Memory B cell (primary cell): ENCODE data around the gene ART4.
A peak's percentile ranks its signal among the peaks of the same experiment; 100 is the strongest.

Experiments used
- ATAC-seq: fragments of 150-1000 bp; cut with Tn5 transposase; 2 replicates; pipeline ENCODE4 v1.10.0; 2021; ENCODE audit warnings: low read depth, mild to moderate bottlenecking, moderate library complexity
- DNase-seq, 2 donors: peaks; one replicate each; pipeline ENCODE4 v3.0.0; 2022; ENCODE audit warnings: low spot score in 2 of 2
- H3K27ac Mint-ChIP-seq: one replicate; pipeline ENCODE4 v1.8.0; 2022; ENCODE audit warnings: mild to moderate bottlenecking, moderate library complexity, mixed read lengths
- H3K27me3 Mint-ChIP-seq: one replicate; pipeline ENCODE4 v1.8.0; 2022; ENCODE audit warnings: mixed read lengths
- H3K36me3 Mint-ChIP-seq: one replicate; pipeline ENCODE4 v1.8.0; 2022; ENCODE audit warnings: mild to moderate bottlenecking, mixed read lengths
- H3K4me1 Mint-ChIP-seq: one replicate; pipeline ENCODE4 v1.8.0; 2022; ENCODE audit warnings: mixed read lengths
- H3K4me3 Mint-ChIP-seq: one replicate; pipeline ENCODE4 v1.8.0; 2022; ENCODE audit warnings: mild to moderate bottlenecking, moderate library complexity, mixed read lengths
- H3K9me3 Mint-ChIP-seq: one replicate; pipeline ENCODE4 v1.8.0; 2022; ENCODE audit warnings: mixed read lengths

ART4 gene, protein sequence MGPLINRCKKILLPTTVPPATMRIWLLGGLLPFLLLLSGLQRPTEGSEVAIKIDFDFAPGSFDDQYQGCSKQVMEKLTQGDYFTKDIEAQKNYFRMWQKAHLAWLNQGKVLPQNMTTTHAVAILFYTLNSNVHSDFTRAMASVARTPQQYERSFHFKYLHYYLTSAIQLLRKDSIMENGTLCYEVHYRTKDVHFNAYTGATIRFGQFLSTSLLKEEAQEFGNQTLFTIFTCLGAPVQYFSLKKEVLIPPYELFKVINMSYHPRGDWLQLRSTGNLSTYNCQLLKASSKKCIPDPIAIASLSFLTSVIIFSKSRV

DNA sequence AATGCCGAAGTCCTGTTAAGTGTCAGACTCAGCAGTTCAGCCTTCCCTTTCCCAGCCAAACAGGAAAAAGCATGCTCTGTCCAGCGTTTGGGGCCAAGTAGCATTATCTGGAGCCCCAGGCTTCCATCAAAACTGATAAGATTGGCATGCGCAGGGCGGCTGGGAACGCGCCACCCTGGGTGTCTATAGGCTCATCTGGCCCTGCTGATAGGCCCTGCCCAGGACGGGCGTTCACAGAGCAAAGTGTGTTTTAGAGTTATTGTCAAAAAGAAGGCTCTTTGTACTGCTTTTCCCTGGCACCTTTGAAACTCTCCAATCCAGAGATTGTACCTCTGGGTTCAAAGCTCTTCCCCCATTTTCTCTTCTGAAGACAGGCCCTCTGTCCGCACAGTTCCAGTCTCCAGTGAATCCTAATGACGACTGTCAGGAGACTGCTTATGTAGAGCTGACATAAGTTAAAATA is at the start of gene ART4:
Gene ART4, minus strand, starts transcription at position 102 of the 463 bp plus-strand sequence. CDS start 413 bp downstream, outside the sequence.
- H3K4me3 Mint-ChIP-seq, result no peak within 1 kb of the TSS
- H3K27ac Mint-ChIP-seq, result no peak within 1 kb of the TSS
- DNase-seq (no peak), ATAC-seq (no peak)
- no peaks in the 10 kb centered on the region for H3K27me3 Mint-ChIP-seq
- H3K9me3 Mint-ChIP-seq, result peaks cover 1% of the 10 kb centered on the region
- no peaks in the 10 kb centered on the region for H3K36me3 Mint-ChIP-seq
- H3K4me1 Mint-ChIP-seq, result peaks cover 7% of the 10 kb centered on the region

DNA sequence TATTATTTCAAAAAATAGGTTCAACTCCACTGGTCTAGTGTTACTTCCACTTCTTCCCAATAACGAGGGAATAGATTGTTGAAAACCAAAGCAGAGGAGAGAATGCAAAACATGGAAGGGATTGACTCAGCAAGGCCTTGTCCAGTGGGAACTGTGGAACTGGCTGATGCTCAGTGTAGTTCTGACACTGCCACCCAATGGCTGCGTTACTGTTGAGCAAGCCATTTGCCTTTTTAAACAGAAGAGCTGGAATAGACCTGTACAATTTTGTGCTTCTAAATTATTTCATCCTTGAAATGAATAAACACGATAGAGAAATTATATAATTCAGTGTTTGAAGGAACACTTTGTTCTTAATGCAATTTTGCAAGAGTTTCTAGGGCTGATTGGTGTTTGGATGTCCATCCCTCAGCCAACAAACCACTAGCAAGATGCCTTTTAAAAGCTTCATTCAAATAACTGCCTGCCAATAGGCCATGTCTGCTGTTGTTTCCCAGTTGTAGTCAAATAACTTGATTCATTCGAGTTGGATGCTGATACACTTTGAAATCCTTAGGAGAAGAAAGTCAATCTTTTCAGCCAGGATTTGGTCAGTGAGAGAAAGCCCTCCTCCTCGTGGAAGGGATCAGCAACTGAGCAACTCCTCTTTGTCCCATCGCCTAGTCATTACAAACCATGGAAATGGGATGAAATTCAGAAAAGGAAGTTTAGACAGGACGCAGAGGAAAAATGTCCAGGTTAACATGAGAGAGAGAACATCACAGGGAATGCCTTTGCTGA is 49.6 kb upstream of the ART4 start:
- Mint-ChIP-seq H3K4me3 (no peak overlapping the region), H3K9me3 (no peaks in the 10 kb centered on the region), H3K27ac (no peak overlapping the region), H3K4me1 (no peaks in the 10 kb centered on the region), H3K27me3 (peaks cover 3% of the 10 kb centered on the region), H3K36me3 (no peaks in the 10 kb centered on the region)
- DNase-seq (no peak), ATAC-seq (no peak)

GRCh38 chr12:14890701-14891100 is 47.4 kb upstream of the ART4 start:
- no peak for ATAC-seq
- peaks cover 6% of the 10 kb centered on the region for H3K4me1 Mint-ChIP-seq
- no peak overlapping the region for H3K27ac Mint-ChIP-seq
- no peak overlapping the region for H3K4me3 Mint-ChIP-seq
- H3K36me3 Mint-ChIP-seq, result no peaks in the 10 kb centered on the region
- H3K27me3 Mint-ChIP-seq, result peaks cover 8% of the 10 kb centered on the region
- DNase-seq, result no peak
- H3K9me3 Mint-ChIP-seq, result no peaks in the 10 kb centered on the region

DNA sequence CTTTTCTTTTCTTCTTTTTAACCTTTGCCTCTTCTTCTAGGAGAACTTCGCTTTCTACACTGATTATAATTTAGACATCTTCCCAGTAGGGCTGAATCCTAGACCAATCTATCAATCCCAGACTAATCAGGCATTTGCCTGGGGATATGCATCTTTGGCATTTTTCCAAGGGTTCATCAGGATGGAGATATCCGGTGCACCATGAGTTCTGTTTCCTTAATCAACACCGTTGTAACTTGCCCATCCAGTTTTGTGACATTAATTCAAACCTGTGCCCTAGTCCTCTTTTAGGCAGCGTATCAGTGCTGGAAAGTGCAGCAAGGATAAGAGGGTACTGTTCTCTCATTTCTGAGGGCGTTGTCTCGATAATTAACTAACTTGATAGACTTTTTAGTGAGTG is 42.9 kb upstream of the ART4 start:
- no peaks in the 10 kb centered on the region for H3K9me3 Mint-ChIP-seq
- H3K27me3 Mint-ChIP-seq, result peaks cover 12% of the 10 kb centered on the region
- H3K4me1 Mint-ChIP-seq, result peaks cover 15% of the 10 kb centered on the region
- DNase-seq, result no peak
- H3K4me3 Mint-ChIP-seq, result no peak overlapping the region
- no peak for ATAC-seq
- H3K36me3 Mint-ChIP-seq, result no peaks in the 10 kb centered on the region
- no peak overlapping the region for H3K27ac Mint-ChIP-seq

- ATAC-seq (no peak), DNase-seq (no peak)
- no peaks in the 10 kb centered on the region for H3K36me3 Mint-ChIP-seq
- peaks cover 12% of the 10 kb centered on the region for H3K27me3 Mint-ChIP-seq
- peak within 1 kb of the TSS; percentile 77 for H3K27ac Mint-ChIP-seq
- H3K9me3 Mint-ChIP-seq, result no peaks in the 10 kb centered on the region
- H3K4me3 Mint-ChIP-seq, result no peak within 1 kb of the TSS
- H3K4me1 Mint-ChIP-seq, result peaks cover 18% of the 10 kb centered on the region
These were observed 42.4 kb upstream of the ART4 start, which contains the start of gene MGP for GRCh38 chr12:14885718-14886221. MGP (minus strand) TSS chr12:14885854; CDS start chr12:14885791, 63 bp downstream.

- ATAC-seq, result peak; percentile 99
- peaks cover 12% of the 10 kb centered on the region for H3K27me3 Mint-ChIP-seq
- H3K9me3 Mint-ChIP-seq, result peaks cover 2% of the 10 kb centered on the region
- peak overlapping the region; percentile 31 for H3K4me3 Mint-ChIP-seq
- H3K4me1 Mint-ChIP-seq, result peaks cover 19% of the 10 kb centered on the region
- DNase-seq, result peak; percentile 71 to 81
- H3K36me3 Mint-ChIP-seq, result peaks cover 2% of the 10 kb centered on the region
- peak overlapping the region; percentile 77 for H3K27ac Mint-ChIP-seq
These were observed 41.1 kb upstream of the ART4 start for GRCh38 chr12:14884458-14884878.

- H3K27me3 Mint-ChIP-seq, result peaks cover 12% of the 10 kb centered on the region
- DNase-seq (no peak), ATAC-seq (no peak)
- H3K4me1 Mint-ChIP-seq, result peaks cover 19% of the 10 kb centered on the region
- no peak overlapping the region for H3K27ac Mint-ChIP-seq
- no peak overlapping the region for H3K4me3 Mint-ChIP-seq
- peaks cover 2% of the 10 kb centered on the region for H3K9me3 Mint-ChIP-seq
- peaks cover 2% of the 10 kb centered on the region for H3K36me3 Mint-ChIP-seq
These were observed 40.4 kb upstream of the ART4 start for GRCh38 chr12:14883686-14884085.

DNA sequence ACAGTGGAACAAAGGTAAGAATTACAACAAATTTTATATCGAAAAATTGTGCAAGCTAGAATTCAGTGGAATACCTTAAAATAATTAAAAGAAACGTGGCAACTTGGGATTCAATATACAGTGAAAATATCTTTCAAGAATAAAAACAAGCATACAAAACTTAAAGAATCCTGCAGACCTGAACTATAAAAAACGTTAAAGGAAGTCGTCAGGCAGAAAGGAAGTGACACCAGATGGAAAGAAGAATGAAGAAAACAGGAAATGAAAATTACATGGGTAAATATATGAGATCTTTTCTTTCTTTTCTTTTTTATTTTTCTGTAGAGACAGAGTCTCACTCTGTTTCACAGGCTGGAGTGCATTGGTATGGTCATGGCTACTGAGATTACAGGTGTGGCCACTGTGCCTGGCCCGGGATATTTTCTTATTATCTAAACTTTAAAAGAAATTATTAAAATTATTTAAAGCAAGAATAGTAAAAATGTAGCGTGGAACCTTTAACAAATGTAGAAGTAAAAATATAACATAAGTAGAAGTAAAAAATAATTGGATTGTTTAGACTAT is 37.6 kb upstream of the ART4 start:
- peaks cover 16% of the 10 kb centered on the region for H3K4me1 Mint-ChIP-seq
- no peak overlapping the region for H3K27ac Mint-ChIP-seq
- no peak overlapping the region for H3K4me3 Mint-ChIP-seq
- DNase-seq (no peak), ATAC-seq (no peak)
- H3K9me3 Mint-ChIP-seq, result peaks cover 2% of the 10 kb centered on the region
- peaks cover 2% of the 10 kb centered on the region for H3K36me3 Mint-ChIP-seq
- H3K27me3 Mint-ChIP-seq, result peaks cover 4% of the 10 kb centered on the region

GRCh38 chr12:14879222-14879933 is 36.1 kb upstream of the ART4 start:
- DNase-seq (no peak), ATAC-seq (no peak)
- Mint-ChIP-seq H3K9me3 (peaks cover 2% of the 10 kb centered on the region), H3K36me3 (peaks cover 2% of the 10 kb centered on the region), H3K4me1 (peaks cover 10% of the 10 kb centered on the region), H3K4me3 (no peak overlapping the region), H3K27me3 (no peaks in the 10 kb centered on the region), H3K27ac (no peak overlapping the region)

- Mint-ChIP-seq H3K4me1 (peaks cover 7% of the 10 kb centered on the region), H3K27me3 (no peaks in the 10 kb centered on the region), H3K36me3 (peaks cover 2% of the 10 kb centered on the region), H3K4me3 (no peak overlapping the region), H3K27ac (no peak overlapping the region), H3K9me3 (peaks cover 2% of the 10 kb centered on the region)
- ATAC-seq, result no peak
- DNase-seq, result no peak
These were observed 35.2 kb upstream of the ART4 start for GRCh38 chr12:14878488-14878887.

DNA sequence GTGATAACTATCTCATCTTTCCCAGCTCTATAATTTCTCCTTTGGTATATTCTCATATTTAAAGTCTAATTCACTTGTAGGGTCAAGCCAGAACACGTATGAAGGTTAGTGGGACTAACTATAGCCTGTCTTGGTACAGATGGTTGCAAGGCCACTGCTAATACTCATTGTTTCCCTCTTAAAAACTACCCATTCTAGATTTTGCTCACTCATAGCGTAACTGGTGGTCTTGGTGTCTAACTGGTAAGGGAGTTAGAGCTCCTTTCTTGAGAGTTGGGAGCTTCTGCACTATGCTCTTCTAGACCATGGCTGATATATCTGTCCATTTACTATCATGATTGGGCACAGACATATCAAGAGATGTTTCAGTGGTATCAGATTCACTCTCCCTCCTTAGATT is 33.5 kb upstream of the ART4 start:
- H3K27me3 Mint-ChIP-seq, result no peaks in the 10 kb centered on the region
- H3K4me1 Mint-ChIP-seq, result peaks cover 7% of the 10 kb centered on the region
- no peak overlapping the region for H3K27ac Mint-ChIP-seq

GRCh38 chr12:14874882-14875281 is 31.6 kb upstream of the ART4 start:
- H3K4me3 Mint-ChIP-seq, result no peak overlapping the region
- peaks cover 7% of the 10 kb centered on the region for H3K4me1 Mint-ChIP-seq
- DNase-seq, result no peak
- H3K9me3 Mint-ChIP-seq, result no peaks in the 10 kb centered on the region
- H3K27me3 Mint-ChIP-seq, result peaks cover 1% of the 10 kb centered on the region
- H3K36me3 Mint-ChIP-seq, result peaks cover 2% of the 10 kb centered on the region
- ATAC-seq, result no peak
- no peak overlapping the region for H3K27ac Mint-ChIP-seq

More for the DNA sequence above, 33.5 kb upstream of the ART4 start:
- Mint-ChIP-seq H3K4me3 (no peak overlapping the region), H3K36me3 (peaks cover 2% of the 10 kb centered on the region), H3K9me3 (peaks cover 2% of the 10 kb centered on the region)
- ATAC-seq, result no peak
- no peak for DNase-seq

DNA sequence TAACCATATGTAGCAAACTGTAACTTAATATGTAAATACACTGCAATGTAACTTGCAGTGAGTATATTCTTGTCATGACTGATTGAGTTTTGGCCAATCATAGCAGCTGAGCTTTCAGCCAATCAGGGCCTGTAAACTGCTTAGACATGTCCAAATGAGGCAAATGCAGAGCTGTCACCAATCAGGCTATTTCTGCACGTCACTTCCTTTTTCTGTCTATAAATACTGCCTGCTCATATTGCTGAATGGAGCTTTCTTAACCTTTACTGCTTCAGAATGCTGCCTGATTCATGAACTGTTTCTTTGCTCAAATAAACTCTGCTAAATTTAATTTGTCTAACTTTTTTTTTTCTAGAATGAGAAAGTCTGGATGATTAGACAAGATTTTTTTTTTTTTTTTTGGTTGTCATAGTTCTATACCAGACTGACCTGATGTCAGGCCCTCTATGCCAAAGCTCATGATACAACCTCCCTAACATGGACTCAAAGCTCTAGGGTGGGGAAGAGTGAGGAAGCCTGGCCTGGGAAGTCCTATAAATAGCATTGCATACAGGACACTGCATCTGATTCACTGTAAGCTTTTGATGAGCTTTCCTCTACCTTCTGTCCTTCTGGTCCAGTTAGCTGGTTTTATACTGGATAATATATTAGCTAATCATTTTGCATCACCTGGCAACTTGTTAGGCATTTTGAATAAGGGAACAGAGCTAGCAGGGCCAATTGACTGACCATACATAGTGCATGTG is 30.3 kb upstream of the ART4 start:
- DNase-seq, result no peak
- no peak for ATAC-seq

More for the DNA sequence above, 30.3 kb upstream of the ART4 start:
- Mint-ChIP-seq H3K27me3 (peaks cover 1% of the 10 kb centered on the region), H3K36me3 (no peaks in the 10 kb centered on the region), H3K4me3 (no peak overlapping the region), H3K9me3 (no peaks in the 10 kb centered on the region), H3K27ac (no peak overlapping the region), H3K4me1 (peaks cover 7% of the 10 kb centered on the region)
